GM06990 (cell line): Measurements from ENCODE around the gene PYGO2.

Experiments
- DNase-seq: peaks from one replicate; pipeline ENCODE4 v3.0.0-alpha.2; 2011; ENCODE audit not compliant: insufficient read length; ENCODE audit errors: extremely low read depth
- H3K27me3 ChIP-seq: replicated peaks from 2 replicates; pipeline ENCODE4 v1.6.0; 2011; ENCODE audit warnings: low read length; ENCODE audit not compliant: control insufficient read depth, insufficient read depth
- H3K36me3 ChIP-seq: 2 replicates; pipeline ENCODE4 v1.5.1; 2011; ENCODE audit warnings: low read length; ENCODE audit not compliant: control insufficient read depth, insufficient read depth
- H3K4me3 ChIP-seq: replicated peaks from 2 replicates; pipeline ENCODE4 v1.5.1; 2011; ENCODE audit warnings: low read depth, mild to moderate bottlenecking, control low read depth, low read length
- CTCF ChIP-seq: IDR thresholded peaks from 2 replicates; pipeline ENCODE4 v1.5.1; 2011; ENCODE audit warnings: low read length, control low read depth, mild to moderate bottlenecking, inconsistent platforms; ENCODE audit not compliant: insufficient read depth, poor library complexity, severe bottlenecking

The PYGO2 gene

GRCh38 chr1:155003766-155004351 is 42.3 kb upstream of the PYGO2 start:
- DNase-seq: peak; percentile 55

GRCh38 chr1:155003227-155003765 is 41.7 kb upstream of the PYGO2 start:
- peak; percentile 40 for DNase-seq
- TF ChIP-seq CTCF: no peak

More at GRCh38 chr1:155003766-155004351, 42.3 kb upstream of the PYGO2 start:
- Histone ChIP-seq H3K27me3 (no peaks in the 10 kb centered on the region), H3K4me3 (peak overlapping the region; percentile 96), H3K36me3 (no peaks in the 10 kb centered on the region; the same call in 1 of the 2 replicates)
- TF ChIP-seq CTCF: no peak

GRCh38 chr1:155002464-155003226 is 41.1 kb upstream of the PYGO2 start, which contains the start of gene ZBTB7B:
TSS of gene ZBTB7B (plus strand) at chr1:155002802. CDS start at chr1:155014661, 11,859 bp downstream.
- TF ChIP-seq CTCF: no peak
- no peaks in the 10 kb centered on the region; the same call in 1 of the 2 replicates for H3K36me3 ChIP-seq
- peak; percentile 59 for DNase-seq
- H3K4me3 ChIP-seq: peak within 1 kb of the TSS; percentile 96
- H3K27me3 ChIP-seq: no peaks in the 10 kb centered on the region

More at GRCh38 chr1:155003227-155003765, 41.7 kb upstream of the PYGO2 start:
- Histone ChIP-seq H3K27me3 (no peaks in the 10 kb centered on the region), H3K4me3 (peak overlapping the region; percentile 96), H3K36me3 (no peaks in the 10 kb centered on the region; the same call in 1 of the 2 replicates)

- H3K4me3 ChIP-seq: peak overlapping the region; percentile 96
- no peaks in the 10 kb centered on the region; the same call in 1 of the 2 replicates for H3K36me3 ChIP-seq
- peak; percentile 98 for DNase-seq
- TF ChIP-seq CTCF: peak; percentile 74
- no peaks in the 10 kb centered on the region for H3K27me3 ChIP-seq
These were observed 40.3 kb upstream of the PYGO2 start for GRCh38 chr1:155001675-155002463.

- no peak for DNase-seq
- Histone ChIP-seq H3K36me3 (no peaks in the 10 kb centered on the region; the same call in 1 of the 2 replicates), H3K27me3 (no peaks in the 10 kb centered on the region), H3K4me3 (peak overlapping the region; percentile 96)
- no peak for TF ChIP-seq CTCF
These were observed 39.8 kb upstream of the PYGO2 start for GRCh38 chr1:155001425-155001674.
